ENCODE measurements around the gene CENPB.

The CENPB gene

GRCh38 chr20:3738111-3739053, 48.2 kb downstream of the CENPB start:
- no peak overlapping the region for H3K27ac ChIP-seq
- TF ChIP-seq CTCF (IDR thresholded peaks at IDR 0.05) = no peak
- no peak for TF ChIP-seq ZFX (IDR thresholded peaks at IDR 0.05; ENCODE audit: borderline replicate concordance)

- H3K27ac ChIP-seq = no peak overlapping the region
- no peak for TF ChIP-seq ZFX (IDR thresholded peaks at IDR 0.05; ENCODE audit: borderline replicate concordance)
- no peak for TF ChIP-seq CTCF (IDR thresholded peaks at IDR 0.05)
These were observed 50.8 kb downstream of the CENPB start for GRCh38 chr20:3735768-3736167.

- no peak for TF ChIP-seq ZFX (IDR thresholded peaks at IDR 0.05; ENCODE audit: borderline replicate concordance)
- TF ChIP-seq CTCF (IDR thresholded peaks at IDR 0.05) = no peak
- H3K27ac ChIP-seq = no peak overlapping the region
These were observed 52.3 kb downstream of the CENPB start for GRCh38 chr20:3734111-3734843.
